MCF 10A (cell line): Measurements from ENCODE around the gene COL20A1. TPM values are rescaled to one million over a fixed set of nuclear protein-coding genes. Genes with fewer than 3 reads are reported as not detected.

Source experiments
- BruUV-seq: library from RNA; stranded (reverse); fragments of 400-500 nt; replicated peaks from 2 replicates; lab custom pipeline; 2021; lab: Mats Ljungman, UMichigan
- CTCF ChIA-PET: fragments of 300-600 bp; sonication (Branson Sonifier 250); formaldehyde crosslinking; extraction: SDS; loops from one replicate; lab custom pipeline; 2021; ENCODE audit warnings: antibody characterized with exemption, inconsistent platforms; lab: Yijun Ruan, JAX
- POLR2A ChIA-PET: fragments of 300-600, 350-650 bp; sonication (Branson Sonifier 250); formaldehyde crosslinking; extraction: SDS; loops from one replicate; lab custom pipeline; 2020; ENCODE audit warnings: antibody characterized with exemption, inconsistent platforms; lab: Yijun Ruan, JAX
- DNase-seq: peaks from one replicate; pipeline ENCODE4 v3.0.0-alpha.2; 2018; ENCODE audit not compliant: unreplicated experiment
- H3K27ac Mint-ChIP-seq: one replicate; pipeline ENCODE4 v1.8.0; 2022; ENCODE audit warnings: mild to moderate bottlenecking, low read depth, mixed read lengths; ENCODE audit not compliant: unreplicated experiment
- H3K27me3 Mint-ChIP-seq: one replicate; pipeline ENCODE4 v1.8.0; 2022; ENCODE audit warnings: mixed read lengths; ENCODE audit not compliant: insufficient read depth, unreplicated experiment
- H3K36me3 Mint-ChIP-seq: one replicate; pipeline ENCODE4 v1.8.0; 2022; ENCODE audit warnings: mild to moderate bottlenecking, moderate library complexity, mixed read lengths; ENCODE audit not compliant: insufficient read depth, unreplicated experiment
- H3K4me1 Mint-ChIP-seq: one replicate; pipeline ENCODE4 v1.8.0; 2022; ENCODE audit warnings: mixed read lengths; ENCODE audit not compliant: insufficient read depth, unreplicated experiment
- H3K4me3 Mint-ChIP-seq: one replicate; pipeline ENCODE4 v1.8.0; 2022; ENCODE audit warnings: mild to moderate bottlenecking, moderate library complexity, mixed read lengths; ENCODE audit not compliant: unreplicated experiment
- H3K9me3 Mint-ChIP-seq: one replicate; pipeline ENCODE4 v1.8.0; 2022; ENCODE audit warnings: mixed read lengths; ENCODE audit not compliant: unreplicated experiment
- CTCF ChIP-seq: fragments of 200-600 bp; IDR thresholded peaks from one replicate; pipeline ENCODE4 v1.8.0; 2022; ENCODE audit warnings: antibody characterized with exemption, mild to moderate bottlenecking; ENCODE audit not compliant: unreplicated experiment
- intact Hi-C: fragments of 100-400 bp; cut with micrococcal nuclease; formaldehyde crosslinking; loops from 2 replicates; pipeline ENCODE4 v1.14.1; 2022
- total RNA-seq: library from RNA; stranded (reverse); gene quantifications from 2 replicates; pipeline ENCODE4 v1.2.3, GENCODE V29; 2022

The COL20A1 gene
- total RNA-seq, 1 experiment from 2014 or later = 0.14 TPM

GRCh38 chr20:63264519-63264918 lies 28.5 kb upstream of the COL20A1 start:
- POLR2A ChIA-PET = interaction anchor here (0.8 kb wide), 1 partner anchor 49 kb away, joined by 3 read pairs; no protein-coding TSS in a partner anchor
- Mint-ChIP-seq H3K27me3 (peaks cover 45% of the 10 kb centered on the region), H3K4me3 (no peak overlapping the region), H3K27ac (no peak overlapping the region), H3K4me1 (no peaks in the 10 kb centered on the region), H3K36me3 (peaks cover 7% of the 10 kb centered on the region), H3K9me3 (no peaks in the 10 kb centered on the region)
- TF ChIP-seq CTCF = no peak
- no TSS peak for BruUV-seq
- DNase-seq = no peak
- CTCF ChIA-PET = interaction anchor here (0.6 to 3.4 kb wide), 2 partner anchors 41 to 46 kb away, joined by 3 to 22 read pairs; no protein-coding TSS in a partner anchor
- intact Hi-C loops = no loop called here

GRCh38 chr20:63265891-63266515 lies 27.0 kb upstream of the COL20A1 start:
- peaks cover 37% of the 10 kb centered on the region for H3K27me3 Mint-ChIP-seq
- BruUV-seq = no TSS peak
- H3K4me1 Mint-ChIP-seq = no peaks in the 10 kb centered on the region
- TF ChIP-seq CTCF = no peak
- peaks cover 7% of the 10 kb centered on the region for H3K36me3 Mint-ChIP-seq
- DNase-seq = no peak
- no peak overlapping the region for H3K27ac Mint-ChIP-seq
- intact Hi-C loops = no loop called here
- H3K4me3 Mint-ChIP-seq = no peak overlapping the region
- ChIA-PET CTCF (interaction anchor here (0.9 to 3.4 kb wide), 2 partner anchors 9 to 43 kb away, joined by 3 to 22 read pairs; no protein-coding TSS in a partner anchor), POLR2A (interaction anchor here (1.2 kb wide), 1 partner anchor 10 kb away, joined by 4 read pairs; no protein-coding TSS in a partner anchor)
- no peaks in the 10 kb centered on the region for H3K9me3 Mint-ChIP-seq

GRCh38 chr20:63267691-63268090 lies 25.3 kb upstream of the COL20A1 start:
- Mint-ChIP-seq H3K4me3 (no peak overlapping the region), H3K27me3 (peaks cover 21% of the 10 kb centered on the region), H3K4me1 (peaks cover 5% of the 10 kb centered on the region), H3K27ac (no peak overlapping the region), H3K36me3 (peaks cover 7% of the 10 kb centered on the region), H3K9me3 (no peaks in the 10 kb centered on the region)
- intact Hi-C loops = no loop called here
- no peak for DNase-seq
- POLR2A ChIA-PET = no interaction called here
- no TSS peak for BruUV-seq
- no peak for TF ChIP-seq CTCF
- CTCF ChIA-PET = interaction anchor here (0.6 to 0.9 kb wide), 2 partner anchors 41 to 354 kb away, joined by 3 read pairs; no protein-coding TSS in a partner anchor

- no TSS peak for BruUV-seq
Measured at GRCh38 chr20:63268256-63268655, 24.7 kb upstream of the COL20A1 start.

More at GRCh38 chr20:63268256-63268655, 24.7 kb upstream of the COL20A1 start:
- H3K9me3 Mint-ChIP-seq = no peaks in the 10 kb centered on the region
- ChIA-PET CTCF (interaction anchor here (0.6 to 7.2 kb wide), 3 partner anchors 37 to 108 kb away, joined by 3 to 60 read pairs (median 4); no protein-coding TSS in a partner anchor), POLR2A (interaction anchor here (0.6 kb wide), 1 partner anchor 597 kb away, joined by 4 read pairs; the partner anchor contains the start of gene TPD52L2)
- peaks cover 5% of the 10 kb centered on the region for H3K4me1 Mint-ChIP-seq
- H3K4me3 Mint-ChIP-seq = no peak overlapping the region
- H3K27ac Mint-ChIP-seq = no peak overlapping the region
- intact Hi-C loops = no loop called here
- no peak for TF ChIP-seq CTCF
- peaks cover 7% of the 10 kb centered on the region for H3K36me3 Mint-ChIP-seq
- peaks cover 15% of the 10 kb centered on the region for H3K27me3 Mint-ChIP-seq
- DNase-seq = no peak
